Coronary artery (tissue), 2 donors: ENCODE measurements around the gene TTC13.
"Not testable (repeated sequence)": the region's sequence is repeated elsewhere in the genome, so short reads cannot be mapped to it uniquely, and the experiment has no call there.

Experiments
- DNase-seq: peaks from one replicate; pipeline ENCODE4 v3.0.0-alpha.2; 2017; ENCODE audit warnings: low spot score
- H3K27ac ChIP-seq, 2 donors: fragments of 200-600 bp; sonication (generic); one replicate each; pipeline ENCODE4 v1.5.1; 2016 to 2019
- H3K4me3 ChIP-seq: fragments of 200-600 bp; sonication (generic); 2 replicates; pipeline ENCODE4 v1.5.1; 2016; ENCODE audit warnings: mild to moderate bottlenecking, moderate library complexity
- CTCF ChIP-seq: fragments of 200-600 bp; sonication (generic); IDR thresholded peaks from one replicate; pipeline ENCODE4 v1.5.1; 2019; ENCODE audit warnings: antibody characterized with exemption

Gene TTC13

DNA sequence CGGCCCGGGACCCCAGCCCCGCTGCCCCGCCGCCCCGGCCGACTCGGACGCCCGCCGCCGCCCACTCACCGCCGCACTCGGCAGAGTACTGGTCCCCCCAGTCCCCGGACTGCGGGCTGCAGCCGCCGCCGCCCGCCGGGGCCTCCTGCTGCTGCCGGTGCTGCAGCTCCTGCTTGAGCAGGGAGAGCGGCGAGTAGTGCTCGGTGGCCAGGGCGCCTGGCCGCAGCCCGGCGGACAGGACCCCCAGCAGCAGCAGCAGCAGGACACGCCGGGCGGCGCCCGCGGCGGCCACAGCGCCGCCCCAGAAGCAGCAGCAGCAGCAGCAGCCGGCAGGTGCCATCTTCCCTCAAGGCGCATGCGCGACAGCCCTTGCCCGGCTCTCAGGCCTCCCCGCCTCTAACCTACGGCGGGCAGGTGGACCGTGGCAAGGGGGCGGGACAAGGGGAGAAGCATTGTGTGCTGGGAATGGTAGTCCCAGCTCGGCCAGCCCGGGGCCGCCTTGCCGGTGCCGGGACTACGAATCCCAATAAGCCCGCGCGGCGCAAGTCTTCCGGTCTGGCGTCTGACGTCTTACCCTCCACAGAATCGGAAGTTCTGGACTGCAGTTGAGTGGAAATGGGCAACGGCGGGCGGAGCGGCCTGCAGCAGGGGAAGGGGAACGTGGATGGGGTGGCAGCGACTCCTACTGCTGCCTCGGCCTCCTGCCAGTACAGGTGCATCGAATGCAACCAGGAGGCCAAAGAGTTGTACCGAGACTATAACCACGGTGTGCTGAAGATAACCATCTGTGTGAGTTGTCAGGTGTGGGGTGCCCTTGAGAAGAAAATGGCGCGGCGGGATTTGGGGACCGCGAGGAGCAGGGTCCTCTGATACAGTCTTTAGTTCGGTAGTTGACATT is at the start of gene TTC13, which contains the start of gene ARV1:
TSS of gene TTC13 (minus strand) at position 371 of the 898 bp plus-strand sequence. CDS start at position 340, 31 bp downstream.
TSS of gene ARV1 (plus strand) at position 604 of the 898 bp plus-strand sequence. CDS start at position 616, 12 bp downstream.
- peak; percentile 14 for TF ChIP-seq CTCF
- DNase-seq = peak; percentile 99
- Histone ChIP-seq H3K4me3 (peak within 1 kb of the TSS; percentile 94), H3K27ac (peak within 1 kb of the TSS; percentile 21 to 71)

DNA sequence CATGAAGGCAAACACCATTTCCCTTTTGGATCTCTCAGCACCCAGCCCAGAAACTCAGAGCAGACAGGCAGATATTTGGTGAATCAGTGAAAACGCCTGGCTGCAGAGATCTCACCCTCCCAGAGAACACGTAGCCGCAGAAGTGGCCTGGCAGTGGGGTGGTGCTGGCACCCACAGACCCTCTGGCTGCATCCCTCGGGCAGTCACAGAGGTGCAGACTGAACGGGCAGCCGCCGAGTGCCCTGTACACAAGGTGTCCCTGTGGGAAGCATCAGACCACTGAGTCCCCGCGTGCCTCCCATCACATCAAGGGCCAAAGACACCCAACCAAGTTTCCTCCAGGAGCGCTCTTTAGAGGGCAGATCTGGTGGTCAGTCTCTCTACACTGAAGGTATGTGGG is 49.3 kb upstream of the TTC13 start:
- no peak for DNase-seq
- no peak overlapping the region for H3K27ac ChIP-seq
- TF ChIP-seq CTCF = no peak
- no peak overlapping the region for H3K4me3 ChIP-seq

GRCh38 chr1:231027136-231027925 is 48.7 kb upstream of the TTC13 start:
- TF ChIP-seq CTCF = no peak
- H3K4me3 ChIP-seq = no peak overlapping the region
- no peak for DNase-seq
- H3K27ac ChIP-seq = no peak overlapping the region

DNA sequence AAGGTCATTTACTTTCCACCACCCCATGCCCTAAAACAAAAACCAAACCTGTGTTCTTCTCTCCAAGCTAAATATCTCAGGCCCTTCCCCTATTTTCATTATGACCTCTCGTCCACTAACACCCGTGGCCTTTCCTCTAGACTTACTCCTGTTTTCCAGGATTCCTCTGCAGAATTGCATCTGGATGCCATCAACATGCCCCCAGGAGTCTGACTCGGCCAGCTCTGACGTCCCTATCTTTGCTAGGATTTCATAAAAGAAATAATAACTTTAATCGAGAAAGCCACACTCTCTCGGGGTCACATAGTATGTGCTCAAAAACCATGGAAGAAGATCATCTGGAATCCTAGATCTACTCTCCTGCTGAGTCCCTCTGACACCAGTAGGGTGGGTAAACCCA is 47.9 kb upstream of the TTC13 start:
- DNase-seq = no peak
- H3K27ac ChIP-seq = no peak overlapping the region
- no peak for TF ChIP-seq CTCF
- no peak overlapping the region for H3K4me3 ChIP-seq

DNA sequence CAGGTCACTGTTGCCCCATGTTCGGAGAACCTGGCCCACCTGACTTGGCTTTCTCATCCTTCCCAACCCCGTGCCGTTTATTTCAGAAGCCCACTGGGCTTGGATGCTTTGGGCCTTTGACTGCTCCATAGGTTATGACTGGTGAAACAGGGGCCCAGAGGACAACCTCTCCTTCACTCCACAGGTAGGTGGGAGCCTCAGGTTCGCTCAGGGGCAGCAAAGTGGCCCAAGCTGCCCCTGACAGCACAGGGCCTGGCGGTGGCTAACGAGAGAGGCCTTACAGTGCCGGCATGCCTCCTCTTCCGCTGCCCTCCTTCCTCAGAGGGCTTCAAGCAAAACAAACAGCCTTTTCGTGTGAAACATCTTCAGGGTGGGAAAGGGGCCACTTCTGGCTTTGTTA is 44.5 kb upstream of the TTC13 start:
- no peak for DNase-seq
- H3K27ac ChIP-seq = no peak overlapping the region
- no peak for TF ChIP-seq CTCF
- no peak overlapping the region for H3K4me3 ChIP-seq

GRCh38 chr1:231022543-231022942 is 43.9 kb upstream of the TTC13 start:
- not testable (repeated sequence) for H3K27ac ChIP-seq, DNase-seq, H3K4me3 ChIP-seq

DNA sequence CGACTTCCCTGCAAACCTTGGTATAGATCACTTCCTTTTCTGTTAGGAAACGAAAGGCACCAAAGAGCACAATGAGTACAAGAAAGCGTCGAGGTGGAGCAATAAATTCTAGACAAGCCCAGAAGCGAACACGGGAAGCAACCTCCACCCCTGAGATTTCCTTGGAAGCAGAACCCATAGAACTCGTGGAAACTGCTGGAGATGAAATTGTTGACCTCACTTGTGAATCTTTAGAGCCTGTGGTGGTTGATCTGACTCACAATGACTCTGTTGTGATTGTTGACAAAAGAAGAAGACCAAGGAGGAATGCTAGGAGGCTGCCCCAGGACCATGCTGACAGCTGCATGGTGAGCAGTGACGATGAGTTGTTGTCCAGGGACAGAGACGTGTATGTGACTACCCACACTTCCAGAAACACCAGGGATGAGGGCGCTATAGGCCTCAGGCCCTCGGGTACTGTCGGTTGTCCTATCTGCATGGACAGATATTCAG is 42.9 kb upstream of the TTC13 start:
- Histone ChIP-seq H3K4me3 (no peak overlapping the region), H3K27ac (no peak overlapping the region)
- no peak for TF ChIP-seq CTCF
- DNase-seq = no peak
